GM12878 (cell line): ENCODE measurements around the gene CEP128. TPM values are rescaled to one million over a fixed set of nuclear protein-coding genes. Genes with fewer than 3 reads are reported as not detected.
A peak's percentile ranks its signal among the peaks of the same experiment; 100 is the strongest.

Source experiments
- CEBPB ChIP-seq, 2 experiments: fragments of 150-350 bp in 1 of 2; IDR thresholded peaks; 2 replicates each; pipeline ENCODE4 v1.6.1; 2012 to 2014; ENCODE audit warnings: low read depth in 2 of 2, low read length in 2 of 2, borderline replicate concordance in 1 of 2, inconsistent platforms in 1 of 2
- PAX8 ChIP-seq: fragments of 450-650 bp; IDR thresholded peaks from 2 replicates; pipeline ENCODE4 v1.6.1; 2017; ENCODE audit warnings: mild to moderate bottlenecking, moderate library complexity
- POU2F2 ChIP-seq: IDR thresholded peaks from 3 replicates; pipeline ENCODE4 v1.6.1; 2011; ENCODE audit warnings: low read depth, mild to moderate bottlenecking, low read length, borderline replicate concordance
- RELA ChIP-seq: fragments of 450-650 bp; IDR thresholded peaks from 2 replicates; pipeline ENCODE4 v1.8.0; 2014; ENCODE audit warnings: borderline replicate concordance; ENCODE audit not compliant: partially characterized antibody
- SMAD5 ChIP-seq: IDR thresholded peaks from 2 replicates; pipeline ENCODE4 v1.6.1; 2016; ENCODE audit warnings: antibody characterized with exemption, low read depth
- TCF3 ChIP-seq: IDR thresholded peaks from 2 replicates; pipeline ENCODE4 v1.6.1; 2012; ENCODE audit warnings: low read depth, mild to moderate bottlenecking, low read length, borderline replicate concordance; ENCODE audit not compliant: insufficient read depth
- ZNF207 ChIP-seq: fragments of 450-650 bp; IDR thresholded peaks from 2 replicates; pipeline ENCODE4 v1.6.1; 2014; ENCODE audit warnings: antibody characterized with exemption, mild to moderate bottlenecking, borderline replicate concordance
- ZNF217 ChIP-seq: fragments of 450-650 bp; IDR thresholded peaks from 2 replicates; pipeline ENCODE4 v1.6.1; 2017; ENCODE audit warnings: antibody characterized with exemption, mild to moderate bottlenecking
- polyA plus RNA-seq, 11 experiments: library from polyadenylated mRNA; depleted of rRNA in 4 of 11; unstranded in 6 of 11; stranded (reverse) in 5 of 11; fragments of >200 nt; fragmentation: Nextera tagmentation in 4 of 11; fragmentation: Illumina TruSeq in 1 of 11; extraction: Ambion mirVana in 4 of 11; extraction: Trizol in 1 of 11; gene quantifications; 1 replicate in 1 of 11; 2 replicates in 10 of 11; pipeline versions ENCODE4 v1.2.1 to v1.2.3, GENCODE V29; 2011 to 2016; ENCODE audit warnings: inconsistent platforms in 2 of 11, missing spikeins in 2 of 11, low read depth in 1 of 11
- total RNA-seq, 4 experiments: library from RNA; depleted of rRNA in 3 of 4; stranded (reverse); fragments of >200 nt in 3 of 4; fragmentation: Illumina TruSeq in 1 of 4; extraction: Trizol in 1 of 4; gene quantifications; 2 replicates each; pipeline versions ENCODE4 v1.2.1 to v1.2.3, GENCODE V29; 2013 to 2021
- TF ChIP-seq, protein P1 (sequence below): fragments of 450-650 bp; IDR thresholded peaks from 2 replicates; pipeline ENCODE4 v1.6.1; 2017; ENCODE audit warnings: borderline replicate concordance
- TF ChIP-seq, protein P2 (sequence below): IDR thresholded peaks from 2 replicates; pipeline ENCODE4 v1.6.1; 2012; ENCODE audit warnings: improper control_type of control experiment, low read depth, low read length; ENCODE audit not compliant: insufficient replicate concordance
- TF ChIP-seq, protein P3 (sequence below): fragments of 450-650 bp; IDR thresholded peaks from 2 replicates; pipeline ENCODE4 v1.6.1; 2017; ENCODE audit warnings: mild to moderate bottlenecking, moderate library complexity
- TF ChIP-seq, protein P4 (sequence below): IDR thresholded peaks from 2 replicates; pipeline ENCODE4 v1.6.1; 2012; ENCODE audit warnings: mild to moderate bottlenecking, low read depth, low read length
- TF ChIP-seq, protein P5 (sequence below): fragments of 450-650 bp; IDR thresholded peaks from 2 replicates; pipeline ENCODE4 v1.6.1; 2016; ENCODE audit warnings: mild to moderate bottlenecking

The CEP128 gene
- total and polyA plus RNA-seq, 10 of the 15 experiments (the other 5 are each of a cell fraction or from before 2014, with no cell fraction given), result 1.1 to 6.7 (median 3.4) TPM

DNA sequence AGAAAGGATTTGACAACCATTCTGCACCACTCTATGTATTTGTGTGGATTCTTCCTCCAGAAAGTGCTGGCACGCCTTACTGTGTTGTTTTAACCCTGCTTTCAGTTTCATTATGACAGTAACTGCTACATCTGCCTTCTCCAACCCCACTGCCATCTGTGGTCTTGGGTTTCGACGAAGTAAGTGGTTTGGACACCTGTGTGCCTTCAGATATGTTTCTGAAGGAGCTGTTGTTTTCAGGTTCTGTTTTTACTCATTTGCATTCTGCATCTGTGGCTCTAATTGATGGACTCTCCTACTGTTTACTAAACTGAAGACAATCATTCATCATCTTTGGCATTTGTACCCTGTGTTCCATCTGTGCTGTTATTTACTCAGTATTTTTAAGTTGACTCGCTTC is 18.0 kb upstream of the CEP128 start (continued):
- TF ChIP-seq, protein P1, sequence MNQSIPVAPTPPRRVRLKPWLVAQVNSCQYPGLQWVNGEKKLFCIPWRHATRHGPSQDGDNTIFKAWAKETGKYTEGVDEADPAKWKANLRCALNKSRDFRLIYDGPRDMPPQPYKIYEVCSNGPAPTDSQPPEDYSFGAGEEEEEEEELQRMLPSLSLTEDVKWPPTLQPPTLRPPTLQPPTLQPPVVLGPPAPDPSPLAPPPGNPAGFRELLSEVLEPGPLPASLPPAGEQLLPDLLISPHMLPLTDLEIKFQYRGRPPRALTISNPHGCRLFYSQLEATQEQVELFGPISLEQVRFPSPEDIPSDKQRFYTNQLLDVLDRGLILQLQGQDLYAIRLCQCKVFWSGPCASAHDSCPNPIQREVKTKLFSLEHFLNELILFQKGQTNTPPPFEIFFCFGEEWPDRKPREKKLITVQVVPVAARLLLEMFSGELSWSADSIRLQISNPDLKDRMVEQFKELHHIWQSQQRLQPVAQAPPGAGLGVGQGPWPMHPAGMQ, result no peak
- TF ChIP-seq, protein P2, sequence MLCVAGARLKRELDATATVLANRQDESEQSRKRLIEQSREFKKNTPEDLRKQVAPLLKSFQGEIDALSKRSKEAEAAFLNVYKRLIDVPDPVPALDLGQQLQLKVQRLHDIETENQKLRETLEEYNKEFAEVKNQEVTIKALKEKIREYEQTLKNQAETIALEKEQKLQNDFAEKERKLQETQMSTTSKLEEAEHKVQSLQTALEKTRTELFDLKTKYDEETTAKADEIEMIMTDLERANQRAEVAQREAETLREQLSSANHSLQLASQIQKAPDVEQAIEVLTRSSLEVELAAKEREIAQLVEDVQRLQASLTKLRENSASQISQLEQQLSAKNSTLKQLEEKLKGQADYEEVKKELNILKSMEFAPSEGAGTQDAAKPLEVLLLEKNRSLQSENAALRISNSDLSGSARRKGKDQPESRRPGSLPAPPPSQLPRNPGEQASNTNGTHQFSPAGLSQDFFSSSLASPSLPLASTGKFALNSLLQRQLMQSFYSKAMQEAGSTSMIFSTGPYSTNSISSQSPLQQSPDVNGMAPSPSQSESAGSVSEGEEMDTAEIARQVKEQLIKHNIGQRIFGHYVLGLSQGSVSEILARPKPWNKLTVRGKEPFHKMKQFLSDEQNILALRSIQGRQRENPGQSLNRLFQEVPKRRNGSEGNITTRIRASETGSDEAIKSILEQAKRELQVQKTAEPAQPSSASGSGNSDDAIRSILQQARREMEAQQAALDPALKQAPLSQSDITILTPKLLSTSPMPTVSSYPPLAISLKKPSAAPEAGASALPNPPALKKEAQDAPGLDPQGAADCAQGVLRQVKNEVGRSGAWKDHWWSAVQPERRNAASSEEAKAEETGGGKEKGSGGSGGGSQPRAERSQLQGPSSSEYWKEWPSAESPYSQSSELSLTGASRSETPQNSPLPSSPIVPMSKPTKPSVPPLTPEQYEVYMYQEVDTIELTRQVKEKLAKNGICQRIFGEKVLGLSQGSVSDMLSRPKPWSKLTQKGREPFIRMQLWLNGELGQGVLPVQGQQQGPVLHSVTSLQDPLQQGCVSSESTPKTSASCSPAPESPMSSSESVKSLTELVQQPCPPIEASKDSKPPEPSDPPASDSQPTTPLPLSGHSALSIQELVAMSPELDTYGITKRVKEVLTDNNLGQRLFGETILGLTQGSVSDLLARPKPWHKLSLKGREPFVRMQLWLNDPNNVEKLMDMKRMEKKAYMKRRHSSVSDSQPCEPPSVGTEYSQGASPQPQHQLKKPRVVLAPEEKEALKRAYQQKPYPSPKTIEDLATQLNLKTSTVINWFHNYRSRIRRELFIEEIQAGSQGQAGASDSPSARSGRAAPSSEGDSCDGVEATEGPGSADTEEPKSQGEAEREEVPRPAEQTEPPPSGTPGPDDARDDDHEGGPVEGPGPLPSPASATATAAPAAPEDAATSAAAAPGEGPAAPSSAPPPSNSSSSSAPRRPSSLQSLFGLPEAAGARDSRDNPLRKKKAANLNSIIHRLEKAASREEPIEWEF, result no peak
- TF ChIP-seq PAX8, result no peak
- TF ChIP-seq ZNF207, result no peak
- TF ChIP-seq, protein P3, sequence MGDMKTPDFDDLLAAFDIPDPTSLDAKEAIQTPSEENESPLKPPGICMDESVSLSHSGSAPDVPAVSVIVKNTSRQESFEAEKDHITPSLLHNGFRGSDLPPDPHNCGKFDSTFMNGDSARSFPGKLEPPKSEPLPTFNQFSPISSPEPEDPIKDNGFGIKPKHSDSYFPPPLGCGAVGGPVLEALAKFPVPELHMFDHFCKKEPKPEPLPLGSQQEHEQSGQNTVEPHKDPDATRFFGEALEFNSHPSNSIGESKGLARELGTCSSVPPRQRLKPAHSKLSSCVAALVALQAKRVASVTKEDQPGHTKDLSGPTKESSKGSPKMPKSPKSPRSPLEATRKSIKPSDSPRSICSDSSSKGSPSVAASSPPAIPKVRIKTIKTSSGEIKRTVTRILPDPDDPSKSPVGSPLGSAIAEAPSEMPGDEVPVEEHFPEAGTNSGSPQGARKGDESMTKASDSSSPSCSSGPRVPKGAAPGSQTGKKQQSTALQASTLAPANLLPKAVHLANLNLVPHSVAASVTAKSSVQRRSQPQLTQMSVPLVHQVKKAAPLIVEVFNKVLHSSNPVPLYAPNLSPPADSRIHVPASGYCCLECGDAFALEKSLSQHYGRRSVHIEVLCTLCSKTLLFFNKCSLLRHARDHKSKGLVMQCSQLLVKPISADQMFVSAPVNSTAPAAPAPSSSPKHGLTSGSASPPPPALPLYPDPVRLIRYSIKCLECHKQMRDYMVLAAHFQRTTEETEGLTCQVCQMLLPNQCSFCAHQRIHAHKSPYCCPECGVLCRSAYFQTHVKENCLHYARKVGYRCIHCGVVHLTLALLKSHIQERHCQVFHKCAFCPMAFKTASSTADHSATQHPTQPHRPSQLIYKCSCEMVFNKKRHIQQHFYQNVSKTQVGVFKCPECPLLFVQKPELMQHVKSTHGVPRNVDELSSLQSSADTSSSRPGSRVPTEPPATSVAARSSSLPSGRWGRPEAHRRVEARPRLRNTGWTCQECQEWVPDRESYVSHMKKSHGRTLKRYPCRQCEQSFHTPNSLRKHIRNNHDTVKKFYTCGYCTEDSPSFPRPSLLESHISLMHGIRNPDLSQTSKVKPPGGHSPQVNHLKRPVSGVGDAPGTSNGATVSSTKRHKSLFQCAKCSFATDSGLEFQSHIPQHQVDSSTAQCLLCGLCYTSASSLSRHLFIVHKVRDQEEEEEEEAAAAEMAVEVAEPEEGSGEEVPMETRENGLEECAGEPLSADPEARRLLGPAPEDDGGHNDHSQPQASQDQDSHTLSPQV, result 0 out of 2 replicates have a peak, but pooled peaks have one; percentile 13
- TF ChIP-seq TCF3, result peak; percentile 99
- TF ChIP-seq ZNF217, result peak; percentile 98
- TF ChIP-seq, protein P4, sequence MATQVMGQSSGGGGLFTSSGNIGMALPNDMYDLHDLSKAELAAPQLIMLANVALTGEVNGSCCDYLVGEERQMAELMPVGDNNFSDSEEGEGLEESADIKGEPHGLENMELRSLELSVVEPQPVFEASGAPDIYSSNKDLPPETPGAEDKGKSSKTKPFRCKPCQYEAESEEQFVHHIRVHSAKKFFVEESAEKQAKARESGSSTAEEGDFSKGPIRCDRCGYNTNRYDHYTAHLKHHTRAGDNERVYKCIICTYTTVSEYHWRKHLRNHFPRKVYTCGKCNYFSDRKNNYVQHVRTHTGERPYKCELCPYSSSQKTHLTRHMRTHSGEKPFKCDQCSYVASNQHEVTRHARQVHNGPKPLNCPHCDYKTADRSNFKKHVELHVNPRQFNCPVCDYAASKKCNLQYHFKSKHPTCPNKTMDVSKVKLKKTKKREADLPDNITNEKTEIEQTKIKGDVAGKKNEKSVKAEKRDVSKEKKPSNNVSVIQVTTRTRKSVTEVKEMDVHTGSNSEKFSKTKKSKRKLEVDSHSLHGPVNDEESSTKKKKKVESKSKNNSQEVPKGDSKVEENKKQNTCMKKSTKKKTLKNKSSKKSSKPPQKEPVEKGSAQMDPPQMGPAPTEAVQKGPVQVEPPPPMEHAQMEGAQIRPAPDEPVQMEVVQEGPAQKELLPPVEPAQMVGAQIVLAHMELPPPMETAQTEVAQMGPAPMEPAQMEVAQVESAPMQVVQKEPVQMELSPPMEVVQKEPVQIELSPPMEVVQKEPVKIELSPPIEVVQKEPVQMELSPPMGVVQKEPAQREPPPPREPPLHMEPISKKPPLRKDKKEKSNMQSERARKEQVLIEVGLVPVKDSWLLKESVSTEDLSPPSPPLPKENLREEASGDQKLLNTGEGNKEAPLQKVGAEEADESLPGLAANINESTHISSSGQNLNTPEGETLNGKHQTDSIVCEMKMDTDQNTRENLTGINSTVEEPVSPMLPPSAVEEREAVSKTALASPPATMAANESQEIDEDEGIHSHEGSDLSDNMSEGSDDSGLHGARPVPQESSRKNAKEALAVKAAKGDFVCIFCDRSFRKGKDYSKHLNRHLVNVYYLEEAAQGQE, result no peak
- TF ChIP-seq RELA, result no peak
- TF ChIP-seq CEBPB (IDR thresholded peaks at IDR 0.05; ENCODE audit: borderline replicate concordance in 1 of 2, low read depth in 2 of 2, low read length in 2 of 2), result no peak
- TF ChIP-seq POU2F2, result peak; percentile 92
- TF ChIP-seq, protein P5, sequence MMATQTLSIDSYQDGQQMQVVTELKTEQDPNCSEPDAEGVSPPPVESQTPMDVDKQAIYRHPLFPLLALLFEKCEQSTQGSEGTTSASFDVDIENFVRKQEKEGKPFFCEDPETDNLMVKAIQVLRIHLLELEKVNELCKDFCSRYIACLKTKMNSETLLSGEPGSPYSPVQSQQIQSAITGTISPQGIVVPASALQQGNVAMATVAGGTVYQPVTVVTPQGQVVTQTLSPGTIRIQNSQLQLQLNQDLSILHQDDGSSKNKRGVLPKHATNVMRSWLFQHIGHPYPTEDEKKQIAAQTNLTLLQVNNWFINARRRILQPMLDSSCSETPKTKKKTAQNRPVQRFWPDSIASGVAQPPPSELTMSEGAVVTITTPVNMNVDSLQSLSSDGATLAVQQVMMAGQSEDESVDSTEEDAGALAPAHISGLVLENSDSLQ, result peak; percentile 92
- no peak for TF ChIP-seq SMAD5
